NCI-H748 (cell line): ENCODE data around the gene BCL2L1.
A peak's percentile ranks its signal among the peaks of the same experiment; 100 is the strongest.

Experiments
- DNase-seq: peaks from one replicate; lab custom pipeline; 2025; ENCODE audit not compliant: unreplicated experiment; lab: John Stamatoyannopoulos, UW

BCL2L1 gene

DNA sequence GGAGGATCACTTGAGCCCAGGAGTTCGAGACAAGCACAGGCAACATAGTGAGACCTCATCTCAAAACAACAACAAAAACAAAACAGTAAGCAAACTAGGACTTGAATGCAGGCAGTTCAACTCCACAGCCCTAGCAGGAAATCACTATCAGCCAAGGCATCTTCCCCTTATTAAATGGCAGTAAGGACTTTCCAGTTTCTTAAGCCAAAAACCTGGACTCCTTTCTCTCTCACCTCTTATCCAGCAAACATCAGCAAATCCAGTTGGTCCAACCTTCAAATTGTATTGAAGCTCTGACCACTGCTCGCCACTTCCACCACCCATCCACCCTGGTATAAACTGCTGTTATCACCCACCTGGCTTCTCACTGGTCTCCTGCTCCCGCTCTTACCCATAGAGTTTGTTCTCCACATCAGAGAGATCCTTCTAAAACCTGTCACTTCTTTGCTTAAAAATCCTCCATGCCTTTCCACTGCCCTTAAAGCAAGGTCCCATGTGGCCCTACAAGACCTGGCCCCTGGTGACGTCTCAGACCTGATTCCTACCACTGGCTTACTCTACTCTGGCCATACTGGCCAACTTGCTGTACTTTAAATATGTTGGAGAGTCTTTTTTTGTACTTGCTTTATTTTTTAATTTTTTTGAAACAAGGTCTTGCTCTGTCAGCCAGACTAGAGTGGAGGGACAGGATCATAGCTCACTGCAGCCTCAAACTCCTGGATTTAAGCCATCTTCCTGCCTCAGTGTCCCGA is 27.6 kb downstream of the BCL2L1 start:
- DNase-seq, result no peak

DNA sequence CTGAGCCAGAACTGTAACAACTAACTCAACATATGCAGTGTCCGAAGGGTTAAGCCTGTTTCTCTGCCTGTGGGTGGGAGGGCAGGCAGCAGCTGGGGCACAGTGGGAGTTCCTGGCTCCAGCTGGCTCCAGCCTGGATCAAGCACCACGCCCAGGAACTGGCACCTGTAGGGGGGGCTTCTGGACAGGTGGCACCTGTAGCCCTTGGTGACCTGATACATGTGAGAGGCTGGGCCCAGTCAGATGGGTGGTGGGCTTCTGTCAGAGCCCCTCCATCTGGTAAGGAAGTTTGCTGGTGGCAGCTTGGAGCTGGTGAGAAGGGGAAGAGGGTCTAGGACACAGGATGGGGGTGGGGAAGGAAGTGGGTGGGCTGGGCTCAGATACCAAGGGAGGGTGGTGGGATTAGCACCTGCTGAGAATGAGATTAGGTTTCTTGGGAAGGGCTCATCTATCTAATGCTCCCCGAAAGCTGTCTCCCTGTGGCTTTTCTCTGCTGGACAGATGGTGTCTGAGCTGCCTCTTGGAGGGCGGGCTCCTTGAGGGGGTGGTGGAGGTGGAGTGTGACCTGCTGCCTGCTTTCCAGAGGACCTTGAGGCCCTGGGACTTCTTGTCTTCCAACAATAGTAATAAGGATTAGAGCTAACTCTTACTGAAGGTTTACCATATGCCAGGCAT is 28.5 kb downstream of the BCL2L1 start:
- peak; percentile 83 for DNase-seq

DNA sequence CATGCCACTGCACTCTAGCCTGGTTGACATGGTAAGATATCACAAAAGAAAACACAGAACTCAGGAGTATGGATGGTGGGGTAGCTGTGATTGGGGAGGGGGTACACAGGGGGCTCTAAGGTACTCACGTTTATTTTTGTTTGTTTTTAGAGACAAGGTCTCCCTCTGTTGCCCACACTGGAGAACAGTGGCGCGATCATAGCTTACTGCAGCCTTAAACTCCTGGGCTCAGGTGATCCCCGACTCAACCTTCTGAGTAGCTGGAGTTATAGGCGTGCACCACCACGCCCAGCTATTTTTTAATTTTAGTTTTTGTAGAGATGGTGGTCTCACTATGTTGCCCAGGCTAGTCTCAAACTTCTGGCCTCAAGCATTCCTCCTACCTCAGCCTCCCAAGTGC is 29.3 kb downstream of the BCL2L1 start:
- no peak for DNase-seq

DNA sequence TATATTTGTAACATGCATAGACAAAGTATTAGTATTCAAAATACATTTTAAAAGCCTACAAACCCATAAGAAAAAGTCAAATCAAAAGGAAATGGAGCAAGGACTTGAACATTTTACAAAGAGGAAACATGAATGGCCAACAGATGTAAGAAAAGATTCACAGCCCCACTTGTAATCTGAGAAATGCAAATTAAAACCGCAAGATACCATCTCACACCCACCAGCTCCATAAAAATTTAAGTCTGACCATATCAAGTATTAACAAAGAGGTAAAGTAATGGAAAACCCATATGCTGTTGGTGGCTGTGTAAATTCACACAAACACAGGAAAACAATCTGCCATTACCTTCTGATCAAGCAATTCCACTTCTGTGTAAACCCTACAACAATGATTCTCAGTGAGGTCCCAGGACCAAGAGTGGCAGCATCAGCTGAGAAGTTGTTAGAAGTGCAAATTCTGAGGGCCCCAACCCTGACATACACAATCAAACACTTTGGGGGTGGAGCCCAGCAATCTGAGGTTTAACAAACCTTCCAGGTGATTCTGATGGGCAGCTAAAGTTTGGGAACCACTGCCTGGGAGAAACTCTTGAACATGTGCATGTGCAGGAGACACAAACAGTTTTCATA is 30.9 kb downstream of the BCL2L1 start:
- no peak for DNase-seq

DNA sequence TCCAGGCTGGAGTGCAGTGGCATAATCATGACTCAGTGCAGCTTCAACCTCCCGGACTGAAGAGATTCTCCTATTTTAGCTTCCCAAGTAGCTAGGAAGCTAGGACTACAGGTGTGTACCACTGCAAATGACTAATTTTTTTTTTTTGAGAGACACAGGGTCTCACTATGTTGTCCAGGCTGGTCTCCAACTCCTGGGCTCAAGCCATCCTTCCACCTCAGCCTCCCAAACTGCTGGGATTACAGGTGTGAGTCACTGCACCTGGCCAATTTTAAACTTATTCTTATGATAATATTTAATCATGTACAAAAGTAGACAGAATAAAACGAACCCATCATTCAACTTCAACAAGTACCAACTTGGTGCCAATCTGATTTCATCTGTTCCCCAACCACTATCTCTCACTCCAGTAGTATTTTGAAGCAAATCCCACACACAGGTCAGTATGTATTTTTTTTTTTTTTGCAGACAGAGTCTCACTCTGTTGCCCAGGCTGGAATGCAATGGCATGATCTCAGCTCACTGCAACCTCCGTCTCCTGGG is 32.5 kb downstream of the BCL2L1 start:
- DNase-seq, result no peak

DNA sequence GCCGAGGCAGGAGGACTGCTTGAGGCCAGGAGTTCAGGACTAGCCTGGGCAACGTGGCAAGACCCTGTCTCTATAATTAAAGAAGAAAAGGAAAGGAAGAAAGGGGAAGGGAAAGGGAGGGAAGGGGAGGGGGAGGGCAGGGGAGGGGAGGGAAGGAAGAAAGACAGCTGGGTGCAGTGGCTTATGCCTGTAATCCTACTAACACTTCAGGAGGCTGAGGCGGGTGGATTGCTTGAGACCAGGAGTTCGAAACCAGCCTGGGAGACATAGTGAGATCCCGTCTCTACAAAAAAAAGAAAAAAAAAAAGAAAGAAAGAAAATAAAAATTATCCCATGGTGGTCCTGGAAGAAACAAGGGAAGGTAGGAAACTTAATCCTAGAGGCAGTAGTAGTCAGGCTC is 33.5 kb downstream of the BCL2L1 start:
- DNase-seq, result no peak

DNA sequence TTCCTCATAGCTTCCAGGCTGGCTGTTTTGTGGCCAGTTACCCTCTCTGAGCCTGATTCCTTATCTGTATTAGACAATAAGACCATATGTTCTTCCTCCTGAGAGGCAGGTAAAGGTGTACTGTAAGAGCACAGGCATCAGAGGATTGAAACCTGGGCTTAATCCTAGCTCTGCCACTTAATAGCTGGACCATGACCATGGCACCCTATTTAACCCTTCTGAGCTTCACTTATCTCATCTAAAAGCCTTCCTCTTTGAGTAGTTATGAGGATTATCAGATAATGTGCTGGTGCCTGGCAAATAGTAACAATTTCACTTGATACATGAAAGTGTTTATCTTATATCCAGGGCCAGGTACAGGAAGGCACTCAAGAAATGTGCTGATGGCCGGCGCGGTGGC is 34.9 kb downstream of the BCL2L1 start:
- DNase-seq, result no peak

DNA sequence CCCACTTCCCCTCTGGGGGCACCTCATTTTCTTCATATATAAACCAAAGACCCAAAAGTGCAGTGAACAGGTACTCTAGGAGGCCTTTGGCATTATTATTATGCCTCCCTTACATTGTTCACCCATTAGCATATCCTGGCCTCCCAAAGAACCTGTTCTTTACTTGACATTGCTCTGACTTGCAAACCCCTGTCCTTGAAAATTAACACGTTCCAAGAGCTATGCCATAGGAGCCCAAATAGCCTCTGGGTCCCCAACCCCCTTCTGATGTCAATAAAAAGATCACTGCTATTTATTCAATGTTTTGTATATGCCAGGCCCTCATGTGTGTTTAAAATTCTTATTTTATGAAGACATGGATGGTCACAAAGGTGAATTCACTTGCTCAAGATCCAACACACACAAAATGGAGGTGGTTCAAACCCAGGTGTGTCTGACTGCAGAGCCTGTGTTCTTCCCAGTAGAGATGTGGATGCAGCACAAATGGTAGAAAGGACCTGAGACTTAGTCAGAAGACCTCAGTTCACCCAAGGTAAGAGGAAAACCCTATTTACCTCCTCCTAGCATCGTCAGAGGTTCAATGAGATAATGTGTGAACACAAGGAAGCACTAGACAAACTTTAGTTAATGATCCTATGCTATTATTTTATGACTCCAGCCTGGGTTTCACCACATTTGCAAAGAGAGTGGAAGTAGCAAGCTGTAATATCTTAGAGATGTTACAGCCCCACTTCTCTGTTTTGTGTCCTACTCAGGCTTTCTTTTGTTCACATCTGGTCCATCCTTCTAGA is 36.6 kb downstream of the BCL2L1 start:
- no peak for DNase-seq

DNA sequence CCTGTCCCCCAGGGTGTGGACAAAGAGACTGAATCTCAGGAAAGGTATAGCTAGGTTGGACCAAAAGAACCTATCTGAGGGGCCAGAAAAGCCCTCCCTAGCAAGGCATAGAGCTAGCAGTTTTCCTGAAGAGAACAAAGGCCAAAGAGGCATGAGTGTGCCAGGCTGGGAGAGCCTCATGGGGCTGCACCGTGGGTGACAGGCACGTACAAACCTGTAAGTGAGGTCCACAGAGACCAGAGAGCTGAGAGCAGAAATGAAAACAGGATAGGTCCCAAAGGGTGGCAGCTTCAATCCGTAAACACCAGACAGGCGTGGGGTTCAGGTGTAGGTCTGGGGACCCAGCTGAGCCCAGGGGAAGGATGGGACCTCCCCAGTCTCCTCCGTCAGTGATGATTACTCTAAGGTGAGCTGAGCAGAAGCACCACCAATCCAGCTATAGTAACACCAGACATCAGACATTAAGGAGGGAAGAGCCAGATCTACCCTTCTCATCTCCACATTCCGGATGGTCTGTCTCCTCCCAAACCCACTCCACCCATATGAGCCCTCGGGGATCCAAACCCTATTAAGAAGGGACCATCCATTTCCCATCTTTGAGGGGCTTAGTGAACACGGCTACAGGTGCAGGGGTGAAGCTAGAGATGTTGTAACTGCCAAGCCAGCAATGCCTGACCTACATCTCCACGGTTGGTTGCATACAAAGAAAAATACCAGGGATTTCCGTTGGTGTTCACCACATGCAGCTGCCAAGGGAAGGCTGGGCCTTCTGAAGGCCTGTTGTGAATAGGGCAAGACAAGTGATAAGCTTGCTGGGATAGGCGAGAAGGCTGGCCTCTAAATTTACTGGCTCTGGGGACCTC is 38.3 kb downstream of the BCL2L1 start:
- no peak for DNase-seq

DNA sequence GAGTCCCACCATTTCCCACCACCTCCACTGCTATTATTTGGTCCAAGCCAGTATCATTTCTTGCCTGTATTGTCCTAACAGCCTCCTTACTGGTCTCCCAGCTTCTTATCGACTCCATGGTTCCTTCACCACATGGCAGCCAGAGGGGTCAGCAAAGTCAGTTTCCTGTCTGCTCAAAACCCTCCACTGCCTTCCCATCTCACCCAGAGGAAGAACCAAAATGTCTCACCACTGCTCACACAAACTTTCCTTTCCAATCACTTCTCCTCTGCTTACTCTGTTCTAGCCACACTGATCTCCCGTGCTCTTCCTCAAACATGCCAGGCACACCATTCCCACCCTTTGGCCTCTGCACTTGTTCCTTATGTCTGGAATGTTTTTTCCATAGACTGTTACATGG is 39.7 kb downstream of the BCL2L1 start:
- DNase-seq, result no peak

DNA sequence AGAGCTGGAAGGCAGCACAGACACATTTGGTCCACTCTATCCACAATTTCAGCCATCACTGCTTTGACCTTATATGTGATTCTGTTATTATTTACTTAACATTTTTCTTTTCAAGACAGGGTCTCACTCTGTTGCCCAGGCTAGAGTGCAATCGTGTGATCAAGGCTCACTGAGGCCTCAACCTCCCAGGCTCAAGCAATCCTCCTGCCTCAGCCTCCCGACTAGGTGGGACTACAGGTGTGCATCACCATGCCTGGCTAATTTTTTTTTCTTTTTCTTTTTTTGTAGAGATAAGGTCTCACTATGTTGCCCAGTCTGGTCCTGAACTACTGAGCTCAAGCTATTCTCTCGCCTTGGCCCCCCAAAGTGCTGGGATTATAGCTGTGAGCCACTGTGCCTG is 40.3 kb downstream of the BCL2L1 start:
- no peak for DNase-seq

DNA sequence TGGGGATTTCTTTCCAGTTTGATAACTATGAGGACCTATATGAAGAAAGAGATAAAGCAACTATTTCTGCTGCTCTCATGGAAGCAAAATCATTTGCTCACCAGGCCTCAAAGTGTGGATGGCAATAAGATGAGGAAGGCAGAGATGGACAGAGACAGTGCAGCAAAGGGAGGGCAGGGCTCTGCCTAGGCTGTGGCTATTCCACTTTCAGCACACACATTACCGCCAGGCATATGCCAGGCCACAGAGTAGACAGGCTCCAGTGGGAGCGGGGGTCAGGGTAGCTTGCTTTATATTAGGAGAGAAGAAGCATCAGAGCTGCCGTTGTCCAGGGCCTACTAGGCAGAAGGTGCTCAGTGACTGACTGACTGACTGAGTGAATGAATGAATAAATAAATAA is 40.9 kb downstream of the BCL2L1 start:
- no peak for DNase-seq

DNA sequence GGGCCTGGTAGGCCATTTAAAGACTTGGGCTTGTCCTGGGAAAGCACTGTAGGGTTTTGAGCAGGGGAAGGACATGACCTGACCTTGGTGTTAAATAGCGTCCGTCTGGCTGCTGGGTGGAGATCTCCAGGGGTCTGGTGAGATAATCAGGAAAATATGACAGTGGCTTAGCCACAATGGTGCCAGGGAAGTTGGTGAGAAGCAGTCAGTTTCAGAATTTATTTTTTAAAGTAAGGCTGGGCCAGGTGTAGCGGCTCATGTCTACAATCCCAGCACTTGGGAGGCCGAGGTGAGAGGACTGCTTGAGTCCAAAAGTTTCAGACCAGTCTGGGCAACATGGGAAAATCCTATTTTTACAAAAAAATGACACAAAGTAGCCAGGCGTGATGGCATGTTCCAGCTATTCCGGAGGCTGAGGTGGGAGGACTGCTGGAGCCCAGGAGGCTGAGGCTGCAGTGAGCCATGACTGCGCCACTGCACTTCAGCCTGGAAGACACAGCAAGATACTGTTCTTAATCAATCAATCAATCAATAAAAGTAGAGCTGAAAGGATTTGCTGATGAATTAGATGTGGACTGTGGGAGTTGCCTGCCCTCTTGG is 41.4 kb downstream of the BCL2L1 start:
- no peak for DNase-seq

DNA sequence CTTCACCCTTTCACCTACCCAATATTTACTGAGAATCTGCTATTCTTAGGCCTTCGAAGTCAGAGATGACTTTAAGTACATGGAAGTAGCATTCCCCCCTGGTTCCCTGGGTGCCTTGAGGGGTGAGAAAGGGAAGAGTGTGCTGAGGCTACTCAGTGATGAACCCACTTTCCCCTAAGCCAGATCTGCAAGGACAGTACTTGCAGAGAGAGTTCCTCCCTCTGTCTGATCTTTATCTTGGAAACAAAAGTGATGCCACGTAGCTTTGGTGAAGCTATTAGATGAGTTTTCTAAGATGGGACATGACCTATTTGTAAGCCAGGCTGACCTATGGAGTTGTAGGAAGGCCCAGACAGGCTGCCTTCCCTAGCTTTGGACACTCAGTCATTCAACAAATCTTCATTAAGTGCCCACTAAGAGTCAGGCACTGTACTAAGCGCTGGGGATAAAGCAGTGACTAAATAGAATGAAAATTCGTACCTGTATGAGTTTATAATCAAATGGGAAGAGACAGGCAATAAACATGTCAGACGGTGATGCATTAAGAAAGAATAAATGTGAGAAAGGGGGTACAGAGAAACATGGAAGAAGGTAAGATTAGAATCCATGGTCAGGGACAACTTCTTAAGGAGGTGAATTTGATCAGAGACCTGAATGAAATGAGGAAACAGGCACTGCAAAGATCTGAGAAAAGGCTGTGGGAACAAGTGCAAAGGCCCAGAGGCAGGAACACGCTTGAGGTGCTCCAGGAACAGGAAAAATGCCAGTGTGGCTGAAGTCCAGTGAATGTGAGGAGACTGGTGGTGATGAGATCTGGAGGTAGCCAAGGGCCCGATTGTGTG is 42.2 kb downstream of the BCL2L1 start:
- no peak for DNase-seq

DNA sequence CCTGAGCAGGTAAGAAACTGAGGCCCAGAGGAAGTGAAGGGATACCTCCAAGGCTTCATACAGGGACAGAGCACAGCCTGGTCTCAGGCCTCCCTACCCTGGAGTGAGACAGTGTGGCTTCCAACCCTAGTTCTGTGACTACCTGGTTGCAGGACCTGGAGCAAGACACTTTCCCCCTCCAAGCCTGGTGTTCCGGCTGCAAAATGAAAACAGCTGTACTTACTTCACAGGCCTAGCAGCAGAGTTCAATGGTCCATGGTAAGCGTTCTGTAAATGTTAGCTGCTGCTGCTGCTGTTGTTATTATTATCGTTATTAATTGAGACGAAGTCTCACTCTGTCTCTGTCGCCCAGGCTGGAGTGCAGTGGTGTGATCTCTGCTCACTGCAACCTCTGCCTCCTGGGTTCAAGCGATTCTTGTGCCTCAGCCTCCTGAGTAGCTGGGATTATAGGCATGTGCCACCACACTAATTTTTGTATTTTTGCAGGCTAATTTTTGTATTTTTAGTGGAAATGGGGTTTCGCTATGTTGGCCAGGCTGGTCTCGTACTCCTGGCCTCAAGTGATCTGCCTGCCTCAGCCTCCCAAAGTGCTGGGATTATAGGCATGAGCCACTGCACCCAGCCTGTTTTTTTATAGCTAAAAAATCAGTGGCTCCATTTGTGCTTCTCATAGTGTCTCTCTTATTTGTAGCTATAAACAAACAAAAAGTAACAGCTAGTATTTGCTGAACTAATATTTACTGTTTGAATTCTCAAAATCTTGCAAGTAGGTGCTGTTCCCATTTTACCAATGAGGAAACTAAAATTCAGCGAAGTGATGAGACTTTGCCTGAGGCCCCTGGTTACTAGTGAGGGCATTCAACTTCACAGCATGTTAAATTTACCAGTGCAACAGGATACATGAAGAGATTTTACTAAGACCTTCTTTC is 43.0 kb downstream of the BCL2L1 start:
- DNase-seq, result no peak

DNA sequence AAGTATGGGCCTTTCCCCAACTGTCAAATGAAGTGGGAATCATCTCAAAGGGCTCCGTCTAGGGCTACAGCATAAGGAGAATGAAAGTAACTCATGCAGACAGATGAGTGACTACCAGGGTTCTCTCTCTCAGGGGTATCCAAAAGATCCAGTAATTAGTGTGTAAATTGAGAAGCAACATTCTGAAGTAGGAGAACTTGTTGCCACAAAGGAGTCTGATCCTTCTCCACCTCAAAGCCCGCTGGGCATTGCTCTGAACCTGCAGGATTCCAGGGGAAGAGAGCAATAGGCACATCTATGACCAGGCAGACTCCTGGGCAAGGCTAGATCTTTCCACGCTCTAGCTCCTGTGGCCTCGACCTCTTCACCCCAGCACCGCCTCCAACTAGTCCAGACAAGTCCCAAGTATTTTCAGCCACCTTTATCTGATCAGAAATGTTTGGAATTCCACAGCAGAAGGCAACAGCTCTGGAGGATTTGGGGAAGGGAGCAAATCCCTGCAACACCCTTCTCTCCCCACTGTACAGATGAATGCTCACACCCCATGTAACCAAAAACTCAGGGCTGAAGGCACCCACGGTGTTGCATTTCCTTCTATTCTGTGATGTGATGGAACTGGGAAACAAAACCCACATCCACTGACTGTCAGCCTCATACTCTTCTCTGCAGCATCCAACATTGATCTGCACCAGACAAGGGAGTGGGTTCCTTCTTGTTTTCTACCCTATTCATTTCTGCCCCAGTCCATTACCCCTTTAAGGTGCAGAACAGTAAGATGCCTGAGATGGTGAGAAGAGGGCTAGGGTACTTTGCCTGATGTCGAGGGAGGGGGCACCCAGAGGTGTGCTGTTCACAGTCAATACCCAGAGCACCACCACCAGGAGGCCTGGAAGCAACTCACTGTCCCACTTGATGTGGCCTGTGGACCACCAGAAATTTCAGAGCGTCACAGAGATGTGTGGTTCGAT is 44.0 kb downstream of the BCL2L1 start:
- DNase-seq, result no peak
